IMR-90 (cell line): ENCODE data around the gene NPBWR2. TPM values are rescaled to one million over a fixed set of nuclear protein-coding genes. Genes with fewer than 3 reads are reported as not detected.

Experiments used
- ATAC-seq: fragments of 200-7000 bp; cut with Tn5 transposase; 2 replicates; pipeline ENCODE4 v1.9.1; 2020; ENCODE audit warnings: low read depth, mild to moderate bottlenecking, moderate library complexity
- BruUV-seq: library from RNA; stranded (reverse); fragments of 400-500 nt; replicated peaks from 2 replicates; lab custom pipeline; 2021; lab: Mats Ljungman, UMichigan
- CTCF ChIA-PET: fragments of 300-600 bp; formaldehyde crosslinking; extraction: SDS; loops from one replicate; lab custom pipeline; 2021; ENCODE audit warnings: antibody characterized with exemption; lab: Yijun Ruan, JAX
- POLR2A ChIA-PET: fragments of 300-600 bp; sonication (Branson Sonifier 250); formaldehyde crosslinking; loops from one replicate; lab custom pipeline; 2022; ENCODE audit warnings: antibody characterized with exemption; ENCODE audit not compliant: unreplicated experiment; lab: Charles Lee
- DNase-seq: peaks from one replicate; pipeline ENCODE4 v3.0.0; 2013
- H2AFZ ChIP-seq: replicated peaks from 2 replicates; pipeline ENCODE3; 2013; ENCODE audit warnings: low read length, mild to moderate bottlenecking; ENCODE audit not compliant: poor library complexity
- H2AK5ac ChIP-seq: 2 replicates; pipeline ENCODE4 v1.6.1; 2013; ENCODE audit warnings: low read depth, low read length, inconsistent platforms
- H2AK9ac ChIP-seq: replicated peaks from 2 replicates; pipeline ENCODE3; 2013; ENCODE audit warnings: mild to moderate bottlenecking, low read depth, low read length, moderate library complexity; ENCODE audit not compliant: poor library complexity
- H2BK120ac ChIP-seq: 2 replicates; pipeline ENCODE4 v1.6.1; 2013; ENCODE audit warnings: low read depth, low read length, inconsistent platforms
- H2BK15ac ChIP-seq: 3 replicates; pipeline ENCODE4 v1.6.1; 2013; ENCODE audit warnings: low read depth, low read length, inconsistent platforms
- H2BK20ac ChIP-seq: 2 replicates; pipeline ENCODE4 v1.6.1; 2013; ENCODE audit warnings: low read depth, mild to moderate bottlenecking, inconsistent platforms, low read length, moderate library complexity
- H2BK5ac ChIP-seq: 2 replicates; pipeline ENCODE4 v1.6.1; 2013; ENCODE audit warnings: mild to moderate bottlenecking, low read depth, low read length, inconsistent platforms; ENCODE audit not compliant: poor library complexity, severe bottlenecking
- H3K14ac ChIP-seq: replicated peaks from 2 replicates; pipeline ENCODE4 v1.6.1; 2013; ENCODE audit warnings: low read depth, low read length, inconsistent platforms
- H3K18ac ChIP-seq: 2 replicates; pipeline ENCODE4 v1.6.1; 2013; ENCODE audit warnings: low read depth, low read length, control low read depth
- H3K23ac ChIP-seq: 2 replicates; pipeline ENCODE4 v1.6.1; 2013; ENCODE audit warnings: low read depth, low read length, inconsistent platforms
- H3K27ac ChIP-seq: 2 replicates; pipeline ENCODE4 v1.5.1; 2013; ENCODE audit warnings: mild to moderate bottlenecking, control low read depth, low read length; ENCODE audit not compliant: insufficient read depth
- H3K27me3 ChIP-seq: 2 replicates; pipeline ENCODE4 v1.6.1; 2013; ENCODE audit warnings: low read length; ENCODE audit not compliant: control insufficient read depth, insufficient read depth
- H3K36me3 ChIP-seq: 2 replicates; pipeline ENCODE4 v1.6.1; 2013; ENCODE audit warnings: low read length, mixed read lengths; ENCODE audit not compliant: control insufficient read depth, insufficient read depth
- H3K4ac ChIP-seq: 2 replicates; pipeline ENCODE4 v1.6.1; 2013; ENCODE audit warnings: low read depth, low read length, inconsistent platforms
- H3K4me1 ChIP-seq: 2 replicates; pipeline ENCODE4 v1.6.1; 2013; ENCODE audit warnings: low read length, mixed read lengths; ENCODE audit not compliant: control insufficient read depth, insufficient read depth
- H3K4me2 ChIP-seq: 2 replicates; pipeline ENCODE4 v1.6.1; 2013; ENCODE audit warnings: low read depth, mild to moderate bottlenecking, control low read depth, low read length, moderate library complexity
- H3K4me3 ChIP-seq: 2 replicates; pipeline ENCODE4 v1.5.1; 2013; ENCODE audit warnings: low read depth, mild to moderate bottlenecking, control low read depth, low read length, moderate library complexity; ENCODE audit not compliant: insufficient read depth
- H3K56ac ChIP-seq: 2 replicates; pipeline ENCODE4 v1.6.1; 2013; ENCODE audit warnings: low read length, inconsistent platforms; ENCODE audit not compliant: insufficient read depth; ENCODE audit errors: extremely low read depth
- H3K79me1 ChIP-seq, 2 experiments: 2 replicates each; pipeline ENCODE4 v1.6.1; 2013; ENCODE audit warnings: low read length in 2 of 2, inconsistent platforms in 1 of 2, low read depth in 1 of 2
- H3K9ac ChIP-seq: 2 replicates; pipeline ENCODE4 v1.6.1; 2013; ENCODE audit warnings: low read depth, low read length, control low read depth
- H3K9me1 ChIP-seq: 2 replicates; pipeline ENCODE4 v1.6.1; 2013; ENCODE audit warnings: low read length, inconsistent platforms; ENCODE audit not compliant: insufficient read depth
- H3K9me3 ChIP-seq: 2 replicates; pipeline ENCODE4 v1.6.1; 2013; ENCODE audit warnings: low read length; ENCODE audit not compliant: control insufficient read depth, insufficient read depth
- H4K20me1 ChIP-seq: 2 replicates; pipeline ENCODE4 v1.6.1; 2013; ENCODE audit warnings: low read length, inconsistent platforms; ENCODE audit not compliant: insufficient read depth
- H4K5ac ChIP-seq: 2 replicates; pipeline ENCODE4 v1.6.1; 2013; ENCODE audit warnings: mild to moderate bottlenecking, low read depth, low read length, control low read depth
- H4K8ac ChIP-seq, 2 experiments: 2 replicates each; pipeline ENCODE4 v1.6.1; 2013; ENCODE audit warnings: low read depth in 2 of 2, low read length in 2 of 2, control low read depth in 1 of 2, inconsistent platforms in 1 of 2
- H4K91ac ChIP-seq: 2 replicates; pipeline ENCODE4 v1.6.1; 2013; ENCODE audit warnings: low read depth, low read length, inconsistent platforms; ENCODE audit not compliant: insufficient read depth
- BHLHE40 ChIP-seq: fragments of 150-350 bp; IDR thresholded peaks from 2 replicates; pipeline ENCODE4 v1.6.1; 2016; ENCODE audit warnings: mild to moderate bottlenecking, low read depth, low read length
- CEBPB ChIP-seq: IDR thresholded peaks from 2 replicates; pipeline ENCODE4 v1.6.1; 2012; ENCODE audit warnings: low read depth, low read length, improper control_type of control experiment
- FOS ChIP-seq: fragments of 150-350 bp; IDR thresholded peaks from 2 replicates; pipeline ENCODE4 v1.6.1; 2016; ENCODE audit warnings: low read depth, low read length
- MAFK ChIP-seq: IDR thresholded peaks from 2 replicates; pipeline ENCODE4 v1.6.1; 2012; ENCODE audit warnings: low read depth, low read length, improper control_type of control experiment
- MAZ ChIP-seq: IDR thresholded peaks from 2 replicates; pipeline ENCODE4 v1.6.1; 2012; ENCODE audit warnings: low read depth, mild to moderate bottlenecking, low read length, improper control_type of control experiment, moderate library complexity, borderline replicate concordance
- POLR2A ChIP-seq: IDR thresholded peaks from 2 replicates; pipeline ENCODE4 v1.6.1; 2012; ENCODE audit warnings: mild to moderate bottlenecking, low read depth, low read length
- RAD21 ChIP-seq: IDR thresholded peaks from 2 replicates; pipeline ENCODE4 v1.6.1; 2012; ENCODE audit warnings: low read length, improper control_type of control experiment
- RCOR1 ChIP-seq: IDR thresholded peaks from 2 replicates; pipeline ENCODE4 v1.6.1; 2012; ENCODE audit warnings: mild to moderate bottlenecking, low read length, improper control_type of control experiment; ENCODE audit not compliant: insufficient replicate concordance
- RFX5 ChIP-seq: IDR thresholded peaks from 2 replicates; pipeline ENCODE4 v1.8.0; 2012; ENCODE audit warnings: low read depth, mild to moderate bottlenecking, low read length, moderate library complexity
- SMC3 ChIP-seq: fragments of 150-350 bp; IDR thresholded peaks from 2 replicates; pipeline ENCODE4 v1.6.1; 2016; ENCODE audit warnings: low read depth, mild to moderate bottlenecking, antibody characterized with exemption, low read length, moderate library complexity
- WGBS, 2 experiments: methylation state at CpG; one replicate each; pipeline versions ENCODE4 v1.1.5 to v1.1.7; 2013; ENCODE audit warnings: missing lambda C conversion rate in 2 of 2; ENCODE audit not compliant: insufficient read length in 1 of 2; ENCODE audit errors: extremely low coverage in 2 of 2; 5-methylcytosine and 5-hydroxymethylcytosine counted together
- dilution Hi-C: fragments of 300-500 bp; cut with HindIII; formaldehyde crosslinking; loops from one replicate; pipeline ENCODE4 v1.14.3; 2018; ENCODE audit warnings: low sequenced_read_pairs; ENCODE audit not compliant: unreplicated experiment
- in situ Hi-C: fragments of 300-500 bp; cut with MboI; formaldehyde crosslinking; loops from 3 replicates; pipeline ENCODE4 v1.14.3; 2019; ENCODE audit warnings: low sequenced_read_pairs, inconsistent platforms, mixed read lengths
- intact Hi-C: fragments of 100-400 bp; cut with micrococcal nuclease; formaldehyde crosslinking; loops from 2 replicates; pipeline ENCODE4 v1.10.0; 2022
- polyA plus RNA-seq, 3 experiments: library from polyadenylated mRNA; depleted of rRNA; stranded (reverse); fragments of >200 nt; gene quantifications; 2 replicates each; pipeline ENCODE4 v1.2.3, GENCODE V29; 2012; ENCODE audit warnings: low replicate concordance in 1 of 3
- total RNA-seq: library from RNA; depleted of rRNA; stranded (reverse); fragments of >200 nt; gene quantifications from 2 replicates; pipeline ENCODE4 v1.2.3, GENCODE V29; 2012
- TF ChIP-seq, protein P1 (sequence below): conservative IDR thresholded peaks from 2 replicates; pipeline ENCODE4 v1.5.1; 2012; ENCODE audit warnings: mild to moderate bottlenecking, low read depth, low read length, improper control_type of control experiment

Gene NPBWR2
- total and polyA plus RNA-seq, 2 of the 4 experiments (the other 2 are of a cell fraction) = not detected

DNA sequence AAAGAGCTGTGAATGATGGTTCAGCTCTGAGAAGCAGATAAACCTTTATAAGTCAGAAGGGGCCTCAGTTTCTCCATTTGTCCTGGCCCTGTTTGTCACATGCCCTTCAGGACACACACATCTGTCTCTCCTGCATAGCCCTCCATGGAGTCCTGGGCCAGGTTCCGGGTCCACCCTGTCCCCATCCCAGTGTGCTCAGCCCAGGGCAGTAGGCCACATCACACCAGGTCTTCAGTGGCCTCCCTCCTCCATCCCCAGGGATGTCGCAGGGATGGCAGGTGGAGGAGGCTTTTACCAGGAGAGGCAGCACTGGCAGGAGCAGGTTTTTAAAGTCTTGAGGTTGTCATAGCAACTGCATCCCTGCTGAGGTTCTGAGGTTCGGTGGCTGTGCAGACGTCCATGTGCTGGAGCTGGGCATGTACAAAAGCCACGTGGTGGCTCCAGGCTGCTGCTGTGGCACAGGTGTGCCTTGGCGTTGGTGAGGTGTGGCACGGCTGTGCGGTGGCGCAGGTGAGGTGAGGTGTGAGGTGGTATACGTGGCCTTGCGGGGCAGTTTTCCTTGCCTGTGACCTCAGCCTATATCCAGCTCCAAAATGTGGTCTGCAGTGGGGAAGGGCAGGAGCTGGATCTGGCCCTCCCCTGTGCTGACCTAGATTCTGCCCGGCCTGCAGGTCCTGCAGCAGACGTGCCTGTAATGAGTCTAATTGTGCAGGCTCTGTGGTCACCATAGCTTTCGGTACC, 8.0 kb upstream of the NPBWR2 start:
- H3K18ac ChIP-seq = no peak overlapping the region

More for the DNA sequence above, 8.0 kb upstream of the NPBWR2 start:
- TF ChIP-seq POLR2A (no peak), SMC3 (no peak), MAZ (no peak), RAD21 (no peak), FOS (no peak), BHLHE40 (no peak), MAFK (no peak), CEBPB (no peak), RFX5 (no peak), RCOR1 (no peak)
- TF ChIP-seq, protein P1, sequence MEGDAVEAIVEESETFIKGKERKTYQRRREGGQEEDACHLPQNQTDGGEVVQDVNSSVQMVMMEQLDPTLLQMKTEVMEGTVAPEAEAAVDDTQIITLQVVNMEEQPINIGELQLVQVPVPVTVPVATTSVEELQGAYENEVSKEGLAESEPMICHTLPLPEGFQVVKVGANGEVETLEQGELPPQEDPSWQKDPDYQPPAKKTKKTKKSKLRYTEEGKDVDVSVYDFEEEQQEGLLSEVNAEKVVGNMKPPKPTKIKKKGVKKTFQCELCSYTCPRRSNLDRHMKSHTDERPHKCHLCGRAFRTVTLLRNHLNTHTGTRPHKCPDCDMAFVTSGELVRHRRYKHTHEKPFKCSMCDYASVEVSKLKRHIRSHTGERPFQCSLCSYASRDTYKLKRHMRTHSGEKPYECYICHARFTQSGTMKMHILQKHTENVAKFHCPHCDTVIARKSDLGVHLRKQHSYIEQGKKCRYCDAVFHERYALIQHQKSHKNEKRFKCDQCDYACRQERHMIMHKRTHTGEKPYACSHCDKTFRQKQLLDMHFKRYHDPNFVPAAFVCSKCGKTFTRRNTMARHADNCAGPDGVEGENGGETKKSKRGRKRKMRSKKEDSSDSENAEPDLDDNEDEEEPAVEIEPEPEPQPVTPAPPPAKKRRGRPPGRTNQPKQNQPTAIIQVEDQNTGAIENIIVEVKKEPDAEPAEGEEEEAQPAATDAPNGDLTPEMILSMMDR = no peak
- no peak overlapping the region for H3K23ac ChIP-seq
- H2BK20ac ChIP-seq = no peak overlapping the region
- no peaks in the 10 kb centered on the region for H3K36me3 ChIP-seq
- intact Hi-C loops (no loop called here), dilution Hi-C loops (no loop called here), in situ Hi-C loops (no loop called here)
- ATAC-seq = no peak
- no peak overlapping the region for H3K14ac ChIP-seq
- no peak overlapping the region for H2BK15ac ChIP-seq
- peaks cover 28% of the 10 kb centered on the region; the same call in 1 of the 2 replicates for H3K27me3 ChIP-seq
- H3K79me1 ChIP-seq = no peaks in the 10 kb centered on the region
- no peak overlapping the region for H2BK5ac ChIP-seq
- no peak overlapping the region for H2BK120ac ChIP-seq
- no peak overlapping the region for H3K27ac ChIP-seq
- H3K9me3 ChIP-seq = no peaks in the 10 kb centered on the region
- H2AK9ac ChIP-seq = no peak overlapping the region
- no peak overlapping the region for H4K5ac ChIP-seq
- H4K91ac ChIP-seq = no peak overlapping the region
- BruUV-seq = no TSS peak
- H3K9me1 ChIP-seq = no peaks in the 10 kb centered on the region
- no peak overlapping the region for H3K4me3 ChIP-seq
- H2AFZ ChIP-seq = no peak overlapping the region
- no peaks in the 10 kb centered on the region for H3K4me1 ChIP-seq
- no peak overlapping the region for H3K9ac ChIP-seq
- CTCF ChIA-PET = interaction anchor here (0.9 kb wide), 1 partner anchor 32 kb away, joined by 4 read pairs; no protein-coding TSS in a partner anchor
- no peak for DNase-seq
- H3K4ac ChIP-seq = no peak overlapping the region
- POLR2A ChIA-PET = no interaction called here
- 29% methylated on average over 3 of the region's 14 CpGs; no CpG with 5 or more reads in 1 of the 2 experiments for whole genome bisulfite sequencing, 2 experiments
- no peak overlapping the region for H3K4me2 ChIP-seq
- H3K56ac ChIP-seq = no peak overlapping the region
- no peak overlapping the region for H4K8ac ChIP-seq
- H4K20me1 ChIP-seq = no peaks in the 10 kb centered on the region
- no peak overlapping the region for H2AK5ac ChIP-seq
